ENCODE data around the gene ACACA.

DNA sequence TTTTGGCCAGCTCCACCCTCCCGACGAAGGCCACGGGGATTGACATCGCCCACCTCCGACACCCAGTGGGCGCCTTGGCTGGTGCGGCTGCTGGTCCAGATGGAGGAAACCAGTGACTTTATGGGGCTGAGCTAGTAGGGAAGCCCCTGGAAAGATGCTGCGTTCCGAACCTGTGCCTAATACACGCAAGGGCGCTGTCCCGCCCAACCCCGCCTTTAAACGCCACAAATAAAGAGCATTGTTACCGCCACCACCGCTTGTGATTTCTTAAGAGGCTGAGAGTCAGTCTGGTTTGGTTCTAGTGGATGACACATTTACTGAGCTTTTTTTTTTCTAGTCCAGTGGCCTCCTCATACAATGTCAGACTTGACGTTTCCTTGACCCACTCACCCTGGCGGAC is 350.0 kb downstream of the ACACA start:
- TF ChIP-seq POLR2A (IDR thresholded peaks at IDR 0.05; ENCODE audit: low read depth, low read length), result no peak
- TF ChIP-seq, protein P1, sequence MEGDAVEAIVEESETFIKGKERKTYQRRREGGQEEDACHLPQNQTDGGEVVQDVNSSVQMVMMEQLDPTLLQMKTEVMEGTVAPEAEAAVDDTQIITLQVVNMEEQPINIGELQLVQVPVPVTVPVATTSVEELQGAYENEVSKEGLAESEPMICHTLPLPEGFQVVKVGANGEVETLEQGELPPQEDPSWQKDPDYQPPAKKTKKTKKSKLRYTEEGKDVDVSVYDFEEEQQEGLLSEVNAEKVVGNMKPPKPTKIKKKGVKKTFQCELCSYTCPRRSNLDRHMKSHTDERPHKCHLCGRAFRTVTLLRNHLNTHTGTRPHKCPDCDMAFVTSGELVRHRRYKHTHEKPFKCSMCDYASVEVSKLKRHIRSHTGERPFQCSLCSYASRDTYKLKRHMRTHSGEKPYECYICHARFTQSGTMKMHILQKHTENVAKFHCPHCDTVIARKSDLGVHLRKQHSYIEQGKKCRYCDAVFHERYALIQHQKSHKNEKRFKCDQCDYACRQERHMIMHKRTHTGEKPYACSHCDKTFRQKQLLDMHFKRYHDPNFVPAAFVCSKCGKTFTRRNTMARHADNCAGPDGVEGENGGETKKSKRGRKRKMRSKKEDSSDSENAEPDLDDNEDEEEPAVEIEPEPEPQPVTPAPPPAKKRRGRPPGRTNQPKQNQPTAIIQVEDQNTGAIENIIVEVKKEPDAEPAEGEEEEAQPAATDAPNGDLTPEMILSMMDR (IDR thresholded peaks at IDR 0.05; ENCODE audit: extremely low read depth in 1 of 2, insufficient read depth in 1 of 2, low read depth in 1 of 2, low read length in 2 of 2), result no peak
- TF ChIP-seq JUN (IDR thresholded peaks at IDR 0.05; ENCODE audit: borderline replicate concordance, insufficient read depth, insufficient read length, low read depth), result no peak
- TF ChIP-seq EZH2 (IDR thresholded peaks at IDR 0.05; ENCODE audit: borderline replicate concordance, low read depth, low read length, severe bottlenecking), result no peak
- TF ChIP-seq, protein P2, sequence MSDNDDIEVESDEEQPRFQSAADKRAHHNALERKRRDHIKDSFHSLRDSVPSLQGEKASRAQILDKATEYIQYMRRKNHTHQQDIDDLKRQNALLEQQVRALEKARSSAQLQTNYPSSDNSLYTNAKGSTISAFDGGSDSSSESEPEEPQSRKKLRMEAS (IDR thresholded peaks at IDR 0.05; ENCODE audit: insufficient read depth, insufficient read length), result no peak
- TF ChIP-seq POLR2AphosphoS5 (IDR thresholded peaks at IDR 0.05; ENCODE audit: insufficient read depth, low read depth, low read length), result no peak
- TF ChIP-seq MYC (IDR thresholded peaks at IDR 0.05; ENCODE audit: low read depth, low read length), result no peak

Measured in endothelial cell of umbilical vein (primary cell).